Prostate gland (tissue), 2 donors: ENCODE measurements around the gene UFD1. TPM values are rescaled to one million over a fixed set of nuclear protein-coding genes. Genes with fewer than 3 reads are reported as not detected.

ENCODE experiments used
- DNase-seq: peaks from one replicate; pipeline ENCODE4 v3.0.0-alpha.2; 2019; ENCODE audit warnings: low spot score
- H3K27ac ChIP-seq, 2 donors: fragments of 200-600 bp; sonication (generic); 2 replicates each; pipeline ENCODE4 v1.5.1; 2017 to 2019
- H3K27me3 ChIP-seq: fragments of 200-600 bp; sonication (generic); replicated peaks from 2 replicates; pipeline ENCODE4 v1.5.1; 2019; ENCODE audit not compliant: insufficient read depth
- H3K36me3 ChIP-seq, 2 donors: fragments of 200-600 bp; sonication (generic); 1 replicate in 1 of 2; 2 replicates in 1 of 2; pipeline versions ENCODE4 v1.5.1 to v1.8.1; 2017 to 2019
- H3K4me1 ChIP-seq: fragments of 200-600 bp; sonication (generic); replicated peaks from 2 replicates; pipeline ENCODE4 v1.5.1; 2019
- H3K4me3 ChIP-seq, 2 donors: fragments of 200-600 bp; sonication (generic); 2 replicates each; pipeline ENCODE4 v1.5.1; 2017 to 2019
- H3K9me3 ChIP-seq: fragments of 200-600 bp; sonication (generic); 2 replicates; pipeline ENCODE4 v1.5.1; 2017
- POLR2A ChIP-seq: fragments of 450-650 bp; IDR thresholded peaks from one replicate; pipeline ENCODE4 v1.6.1; 2016; ENCODE audit warnings: antibody characterized with exemption, mild to moderate bottlenecking
- POLR2AphosphoS5 ChIP-seq: sonication (generic); formaldehyde crosslinking; IDR thresholded peaks from one replicate; pipeline ENCODE4 v1.6.1; 2017; ENCODE audit warnings: antibody characterized with exemption
- WGBS: methylation state at CpG from one replicate; pipeline ENCODE4 v1.1.5; 2018; 5-methylcytosine and 5-hydroxymethylcytosine counted together
- intact Hi-C: fragments of 100-400 bp; cut with DNase I; formaldehyde crosslinking; loops from one replicate; pipeline ENCODE4 v1.14.2; 2022
- total RNA-seq, 2 donors: library from RNA; depleted of rRNA; stranded (reverse); fragments of >200 nt; gene quantifications; one replicate each; pipeline ENCODE4 v1.1.0, GENCODE V29; 2016
- TF ChIP-seq, protein P1 (sequence below), 4 experiments: fragments of 200-600 bp in 2 of 4; fragments of 450-650 bp in 2 of 4; sonication (generic) in 2 of 4; IDR thresholded peaks; 1 replicate in 3 of 4; 2 replicates in 1 of 4; pipeline ENCODE4 v1.5.1; 2016 to 2019; ENCODE audit warnings: antibody characterized with exemption in 4 of 4, mild to moderate bottlenecking in 2 of 4, moderate library complexity in 2 of 4

Gene UFD1
- total RNA-seq, 2 donors from 2014 or later = 29.9 to 38.2 TPM

DNA sequence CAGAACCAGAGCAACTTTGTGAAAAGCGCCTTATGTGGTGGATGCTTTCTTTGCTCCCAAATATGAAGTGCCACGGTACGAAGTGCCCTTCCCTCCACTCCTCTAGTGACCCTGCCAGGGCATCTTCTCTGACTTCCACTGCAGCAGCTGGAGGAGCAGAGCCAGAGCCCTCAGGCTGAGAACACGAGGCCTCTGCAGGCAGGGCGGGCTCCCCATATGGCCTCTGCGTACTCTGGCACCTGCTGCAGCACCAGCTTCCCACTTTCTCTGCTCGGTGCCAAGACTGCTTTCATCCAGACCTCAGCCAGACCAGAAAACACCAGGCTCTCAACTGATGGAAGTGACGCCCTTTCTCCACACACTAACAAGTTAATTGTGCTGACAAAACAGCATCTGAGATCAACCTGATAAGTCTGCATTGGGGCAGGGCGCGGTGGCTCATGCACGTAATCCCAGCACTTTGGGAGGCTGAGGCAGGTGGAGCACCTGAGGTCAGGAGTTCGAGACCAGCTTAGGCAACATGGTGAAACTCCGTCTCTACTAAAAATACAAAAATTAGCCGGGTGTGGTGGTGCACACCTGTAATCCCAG is 12.8 kb downstream of the UFD1 start:
- no peak overlapping the region for H3K4me3 ChIP-seq
- H3K27ac ChIP-seq = no peak overlapping the region
- WGBS = 82% methylated on average over 14 of the region's 14 CpGs
- TF ChIP-seq POLR2A (no peak), POLR2AphosphoS5 (no peak)
- TF ChIP-seq, protein P1, sequence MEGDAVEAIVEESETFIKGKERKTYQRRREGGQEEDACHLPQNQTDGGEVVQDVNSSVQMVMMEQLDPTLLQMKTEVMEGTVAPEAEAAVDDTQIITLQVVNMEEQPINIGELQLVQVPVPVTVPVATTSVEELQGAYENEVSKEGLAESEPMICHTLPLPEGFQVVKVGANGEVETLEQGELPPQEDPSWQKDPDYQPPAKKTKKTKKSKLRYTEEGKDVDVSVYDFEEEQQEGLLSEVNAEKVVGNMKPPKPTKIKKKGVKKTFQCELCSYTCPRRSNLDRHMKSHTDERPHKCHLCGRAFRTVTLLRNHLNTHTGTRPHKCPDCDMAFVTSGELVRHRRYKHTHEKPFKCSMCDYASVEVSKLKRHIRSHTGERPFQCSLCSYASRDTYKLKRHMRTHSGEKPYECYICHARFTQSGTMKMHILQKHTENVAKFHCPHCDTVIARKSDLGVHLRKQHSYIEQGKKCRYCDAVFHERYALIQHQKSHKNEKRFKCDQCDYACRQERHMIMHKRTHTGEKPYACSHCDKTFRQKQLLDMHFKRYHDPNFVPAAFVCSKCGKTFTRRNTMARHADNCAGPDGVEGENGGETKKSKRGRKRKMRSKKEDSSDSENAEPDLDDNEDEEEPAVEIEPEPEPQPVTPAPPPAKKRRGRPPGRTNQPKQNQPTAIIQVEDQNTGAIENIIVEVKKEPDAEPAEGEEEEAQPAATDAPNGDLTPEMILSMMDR (IDR thresholded peaks at IDR 0.05) = no peak
- H3K36me3 ChIP-seq = peaks cover 21 to 49% of the 10 kb centered on the region in 2 donors
- no peak for DNase-seq
- intact Hi-C loops = no loop called here
- no peaks in the 10 kb centered on the region for H3K9me3 ChIP-seq
- no peaks in the 10 kb centered on the region for H3K27me3 ChIP-seq
- no peaks in the 10 kb centered on the region for H3K4me1 ChIP-seq

DNA sequence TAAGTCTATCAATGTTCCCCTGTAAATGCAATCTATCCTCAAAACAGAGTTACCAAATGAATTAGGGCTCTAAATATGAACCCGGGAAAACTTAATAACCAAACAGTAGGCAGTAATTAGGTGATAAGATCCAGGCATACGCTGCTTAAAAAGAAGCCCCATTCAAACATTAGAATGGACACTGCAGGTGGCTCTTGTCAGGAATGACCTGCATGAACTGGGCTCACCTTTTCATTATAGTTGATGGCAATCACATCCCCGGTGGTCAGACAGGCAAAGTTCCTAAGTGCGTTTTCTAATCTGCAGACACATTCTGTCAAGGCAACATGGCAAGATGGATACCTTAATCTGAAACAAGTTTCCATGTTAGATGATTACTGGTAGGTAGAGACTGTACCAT is 14.0 kb downstream of the UFD1 start:
- Histone ChIP-seq H3K4me3 (no peak overlapping the region), H3K36me3 (peaks cover 20 to 38% of the 10 kb centered on the region in 2 donors), H3K27ac (no peak overlapping the region), H3K4me1 (no peaks in the 10 kb centered on the region), H3K27me3 (no peaks in the 10 kb centered on the region), H3K9me3 (no peaks in the 10 kb centered on the region)
- DNase-seq = no peak
- TF ChIP-seq, protein P1 (IDR thresholded peaks at IDR 0.05) = no peak
- TF ChIP-seq POLR2AphosphoS5 (no peak), POLR2A (no peak)
- 92% methylated on average over 4 of the region's 4 CpGs for WGBS
- intact Hi-C loops = no loop called here

GRCh38 chr22:19464546-19464945 is 14.4 kb downstream of the UFD1 start:
- no peak overlapping the region for H3K4me3 ChIP-seq
- no peak overlapping the region for H3K27ac ChIP-seq
- H3K4me1 ChIP-seq = no peaks in the 10 kb centered on the region
- no peak for DNase-seq
- H3K36me3 ChIP-seq = peaks cover 20 to 33% of the 10 kb centered on the region in 2 donors
- H3K27me3 ChIP-seq = no peaks in the 10 kb centered on the region
- intact Hi-C loops = no loop called here
- 84% methylated on average over 1 of the region's 1 CpG for WGBS
- TF ChIP-seq, protein P1 (IDR thresholded peaks at IDR 0.05) = no peak
- TF ChIP-seq POLR2A (no peak), POLR2AphosphoS5 (no peak)
- no peaks in the 10 kb centered on the region for H3K9me3 ChIP-seq

DNA sequence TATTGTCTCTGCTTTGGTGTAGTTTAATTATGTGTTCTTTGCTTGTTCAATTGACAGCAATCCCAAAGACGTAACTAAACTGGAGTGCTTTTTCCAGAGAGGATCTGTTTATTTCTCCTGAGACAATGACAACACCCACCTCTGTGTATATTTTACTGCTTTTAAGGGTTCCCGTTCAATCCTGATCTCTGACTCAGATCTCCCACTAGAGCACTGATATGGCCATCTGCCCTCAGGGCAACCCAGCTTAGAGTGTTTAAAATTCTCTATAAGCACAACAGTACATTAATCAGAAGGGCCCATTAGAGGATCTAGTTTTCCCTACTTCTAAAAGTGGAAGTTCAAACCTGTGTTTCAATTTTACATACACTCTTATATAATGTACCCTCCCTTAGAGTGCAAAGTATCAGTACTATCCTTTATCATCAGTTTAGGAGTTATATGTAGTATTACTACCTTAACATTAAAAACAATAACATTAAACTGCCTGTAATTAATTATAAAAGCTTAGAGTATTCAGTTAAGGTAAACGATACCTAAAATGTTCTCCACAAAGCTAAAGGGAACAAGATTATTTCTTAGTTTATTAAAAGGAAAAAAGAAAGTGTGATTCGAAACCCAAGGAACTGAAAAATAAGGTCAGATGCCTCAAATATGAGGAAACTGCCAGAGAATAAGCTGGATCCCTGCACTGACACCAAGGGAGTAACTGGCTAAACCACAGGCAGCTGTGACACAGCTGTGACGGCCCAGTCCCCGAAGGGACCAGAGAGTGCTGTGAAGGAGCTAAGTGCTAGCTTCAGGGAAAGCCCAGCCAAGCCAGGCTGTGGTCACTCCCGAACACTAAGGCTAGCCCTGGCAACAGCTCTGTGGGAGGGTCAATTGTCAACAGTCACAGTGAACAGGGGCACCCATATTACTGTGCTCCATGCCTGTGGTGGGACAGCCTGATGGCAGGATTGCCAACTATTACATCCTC is 15.2 kb downstream of the UFD1 start:
- 70% methylated on average over 7 of the region's 7 CpGs for WGBS
- Histone ChIP-seq H3K9me3 (no peaks in the 10 kb centered on the region), H3K4me3 (no peak overlapping the region), H3K4me1 (no peaks in the 10 kb centered on the region), H3K27me3 (no peaks in the 10 kb centered on the region), H3K27ac (peak overlapping the region in 1 of 2 donors; percentile 21), H3K36me3 (peaks cover 19 to 30% of the 10 kb centered on the region in 2 donors)
- intact Hi-C loops = no loop called here
- no peak for TF ChIP-seq POLR2AphosphoS5
- TF ChIP-seq POLR2A = no peak
- TF ChIP-seq, protein P1 (IDR thresholded peaks at IDR 0.05) = no peak
- DNase-seq = no peak
